ENCODE measurements around the gene CYP3A5.

Gene CYP3A5

DNA sequence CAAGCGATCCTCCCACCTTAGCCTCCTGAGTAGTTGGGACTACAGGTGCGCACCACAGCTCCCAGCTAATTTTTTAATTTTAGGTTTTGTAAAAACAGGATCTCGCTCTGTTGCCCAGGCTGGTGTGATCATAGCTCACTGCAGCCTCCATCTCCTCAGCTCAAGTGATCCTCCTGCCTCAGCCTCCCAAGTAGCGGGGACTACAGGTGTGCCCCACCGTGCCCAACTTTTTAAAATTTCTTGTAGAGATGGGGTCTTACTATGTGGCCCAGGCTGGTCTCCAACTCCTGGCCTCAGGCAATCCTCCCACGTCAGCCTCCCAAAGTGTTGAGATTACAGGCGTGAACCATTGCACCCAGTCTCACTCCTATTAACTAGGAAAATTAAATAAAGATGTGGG, 74.3 kb downstream of the CYP3A5 start:
- CTCF ChIA-PET: no interaction called here
- H3K4me3 ChIP-seq (ENCODE audit: low read depth, low read length): no peak overlapping the region
- POLR2A ChIA-PET: no interaction called here
- TF ChIP-seq, protein P1, sequence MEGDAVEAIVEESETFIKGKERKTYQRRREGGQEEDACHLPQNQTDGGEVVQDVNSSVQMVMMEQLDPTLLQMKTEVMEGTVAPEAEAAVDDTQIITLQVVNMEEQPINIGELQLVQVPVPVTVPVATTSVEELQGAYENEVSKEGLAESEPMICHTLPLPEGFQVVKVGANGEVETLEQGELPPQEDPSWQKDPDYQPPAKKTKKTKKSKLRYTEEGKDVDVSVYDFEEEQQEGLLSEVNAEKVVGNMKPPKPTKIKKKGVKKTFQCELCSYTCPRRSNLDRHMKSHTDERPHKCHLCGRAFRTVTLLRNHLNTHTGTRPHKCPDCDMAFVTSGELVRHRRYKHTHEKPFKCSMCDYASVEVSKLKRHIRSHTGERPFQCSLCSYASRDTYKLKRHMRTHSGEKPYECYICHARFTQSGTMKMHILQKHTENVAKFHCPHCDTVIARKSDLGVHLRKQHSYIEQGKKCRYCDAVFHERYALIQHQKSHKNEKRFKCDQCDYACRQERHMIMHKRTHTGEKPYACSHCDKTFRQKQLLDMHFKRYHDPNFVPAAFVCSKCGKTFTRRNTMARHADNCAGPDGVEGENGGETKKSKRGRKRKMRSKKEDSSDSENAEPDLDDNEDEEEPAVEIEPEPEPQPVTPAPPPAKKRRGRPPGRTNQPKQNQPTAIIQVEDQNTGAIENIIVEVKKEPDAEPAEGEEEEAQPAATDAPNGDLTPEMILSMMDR (IDR thresholded peaks at IDR 0.05; ENCODE audit: insufficient read depth, low read length, missing control alignments): no peak
- no peak for DNase-seq (ENCODE audit: low read depth, low spot score)

DNA sequence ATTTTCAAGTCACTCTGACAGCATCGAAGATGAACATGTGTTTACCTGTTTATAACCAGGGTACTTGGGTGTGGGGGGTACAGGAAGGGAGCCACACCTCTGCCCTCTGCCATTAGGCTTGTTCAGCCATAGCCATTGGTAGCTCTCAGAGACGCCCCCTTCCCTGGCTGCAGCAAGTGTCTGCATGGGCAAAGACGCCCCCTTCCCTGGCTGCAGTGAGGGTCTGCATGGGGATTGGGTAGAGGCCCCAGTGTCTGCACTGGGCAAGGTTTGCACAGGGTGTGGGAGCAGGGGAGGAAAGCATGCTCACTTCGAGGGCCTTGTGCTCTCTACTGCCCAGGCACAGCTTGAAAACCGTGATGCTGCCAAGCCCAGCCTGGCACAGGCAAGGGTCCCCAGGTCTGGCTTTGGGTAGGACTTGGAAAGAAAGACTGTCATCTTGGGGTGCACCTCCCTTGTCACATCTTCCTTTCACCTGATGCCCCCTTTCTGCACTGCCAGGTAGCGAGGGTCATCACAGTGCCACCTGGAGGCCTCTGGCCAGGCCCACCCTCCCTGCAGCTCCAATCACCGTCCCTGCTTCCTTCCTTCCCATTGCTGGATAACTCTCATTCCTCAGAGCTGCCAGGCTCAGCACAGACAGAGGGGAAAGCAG, 78.0 kb downstream of the CYP3A5 start:
- TF ChIP-seq, protein P1 (IDR thresholded peaks at IDR 0.05; ENCODE audit: insufficient read depth, low read length, missing control alignments): no peak
- ChIA-PET POLR2A (no interaction called here), CTCF (interaction anchor here (1.1 kb wide), 1 partner anchor 15 kb away, joined by 3 read pairs; the partner anchor contains the start of gene ZSCAN25)
- DNase-seq (ENCODE audit: low read depth, low spot score): no peak
- no peak overlapping the region for H3K4me3 ChIP-seq (ENCODE audit: low read depth, low read length)

DNA sequence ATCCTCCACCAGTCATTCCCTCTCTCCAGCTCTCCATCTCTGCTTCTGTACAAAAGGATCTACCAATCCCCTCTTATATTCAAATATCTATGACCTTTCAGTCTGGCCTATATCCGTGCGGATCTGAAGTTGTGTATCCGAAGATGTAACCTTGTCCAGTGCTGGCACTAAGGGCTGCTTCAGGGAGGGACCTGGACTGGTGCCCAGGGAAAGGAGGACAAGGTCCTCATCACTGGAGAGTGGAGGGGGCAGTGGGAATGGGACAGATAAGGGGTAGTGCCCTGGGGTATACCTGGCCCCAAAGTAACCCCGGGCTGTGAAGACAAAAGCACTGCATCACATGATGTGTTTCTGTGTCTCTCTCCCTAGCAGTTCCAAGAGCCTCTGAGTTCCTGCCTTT, 80.0 kb downstream of the CYP3A5 start:
- TF ChIP-seq, protein P1 (IDR thresholded peaks at IDR 0.05; ENCODE audit: insufficient read depth, low read length, missing control alignments): no peak
- CTCF ChIA-PET: no interaction called here
- no peak overlapping the region for H3K4me3 ChIP-seq (ENCODE audit: low read depth, low read length)
- POLR2A ChIA-PET: no interaction called here
- DNase-seq (ENCODE audit: low read depth, low spot score): no peak
